Stimulated activated CD4-positive, alpha-beta T cell treated with anti-CD3 and anti-CD28 coated beads, Interleukin-12 subunit alpha, Interleukin-12 subunit beta, amount 100 ng/mL, for 4 hours (primary cell): ENCODE measurements around the gene ZCRB1.

Experiments used
- DNase-seq: peaks from one replicate; pipeline ENCODE4 v3.0.0-alpha.2; 2020

ZCRB1 gene

GRCh38 chr12:42326541-42327226 lies 790 bp upstream of the ZCRB1 start:
- DNase-seq: no peak

GRCh38 chr12:42325326-42325652 lies 605 bp downstream of the ZCRB1 start:
- DNase-seq: no peak

GRCh38 chr12:42323856-42324255 lies 2.0 kb downstream of the ZCRB1 start:
- no peak for DNase-seq

GRCh38 chr12:42322567-42322966 lies 3.3 kb downstream of the ZCRB1 start:
- DNase-seq: no peak

- no peak for DNase-seq
Observed at GRCh38 chr12:42320796-42321195, 5.1 kb downstream of the ZCRB1 start.

DNA sequence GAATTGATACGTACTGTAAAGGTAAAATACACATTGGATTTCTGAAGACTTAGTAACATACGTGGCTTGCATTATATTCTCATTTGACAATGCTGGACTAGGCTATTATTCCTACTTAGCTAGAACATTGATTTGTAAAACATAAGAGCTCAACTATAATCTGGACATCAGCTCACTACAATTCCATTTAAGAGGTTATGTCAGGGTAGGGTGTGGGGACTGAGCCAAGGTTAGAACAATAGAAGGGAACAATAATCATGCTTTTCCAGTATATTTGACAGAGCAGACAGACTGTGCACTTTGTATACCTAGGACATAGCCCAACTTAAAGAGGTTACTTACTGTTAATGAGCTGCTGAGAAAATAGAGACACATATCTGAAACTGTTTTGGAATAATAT lies 10.8 kb downstream of the ZCRB1 start:
- no peak for DNase-seq

GRCh38 chr12:42309996-42310395 lies 15.9 kb downstream of the ZCRB1 start:
- DNase-seq: no peak

DNA sequence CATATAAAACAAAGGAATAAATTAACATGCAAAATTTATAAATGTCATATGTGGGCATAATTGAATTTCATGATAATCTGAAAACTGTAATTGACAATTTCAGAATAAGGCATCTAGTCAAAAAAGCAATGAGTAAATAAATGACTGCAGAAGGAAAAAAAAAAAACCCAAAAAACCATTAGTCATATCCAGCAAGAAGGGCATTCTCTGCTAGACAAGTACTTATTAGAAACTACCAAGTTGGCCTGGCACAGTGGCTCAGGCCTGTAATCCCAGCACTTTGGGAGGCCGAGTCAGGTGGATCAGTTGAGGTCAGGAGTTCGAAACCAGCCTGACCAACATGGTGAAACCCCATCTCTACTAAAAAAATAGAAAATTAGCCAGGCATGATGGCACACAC lies 17.5 kb downstream of the ZCRB1 start:
- DNase-seq: no peak

GRCh38 chr12:42306297-42306696 lies 19.6 kb downstream of the ZCRB1 start:
- DNase-seq: no peak

- peak; percentile 56 for DNase-seq
Observed at GRCh38 chr12:42299392-42300308, 26.2 kb downstream of the ZCRB1 start.

GRCh38 chr12:42298887-42299286 lies 27.0 kb downstream of the ZCRB1 start:
- DNase-seq: no peak

GRCh38 chr12:42296503-42297109 lies 29.3 kb downstream of the ZCRB1 start:
- DNase-seq: no peak

- no peak for DNase-seq
Observed at GRCh38 chr12:42291680-42292079, 34.2 kb downstream of the ZCRB1 start.

DNA sequence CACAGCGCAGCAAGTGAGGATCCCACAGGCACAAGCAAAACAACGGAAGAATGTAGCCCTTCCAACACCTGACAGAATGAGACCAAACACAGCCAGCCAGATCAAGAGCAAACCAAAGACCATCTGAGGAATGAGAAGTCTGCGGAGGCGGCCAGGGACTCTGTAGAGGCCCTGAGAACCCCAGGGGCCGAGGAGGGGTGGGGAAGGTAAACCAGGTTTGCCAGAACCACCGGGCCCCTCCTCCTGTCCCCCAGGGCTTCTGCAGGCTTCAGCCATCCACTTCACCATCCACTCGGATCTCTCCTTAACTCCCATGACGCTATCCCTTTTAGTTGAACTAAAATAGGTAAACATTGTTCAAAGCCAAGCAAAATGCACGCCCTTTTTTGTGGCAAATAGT lies 37.4 kb downstream of the ZCRB1 start:
- DNase-seq: no peak

GRCh38 chr12:42286741-42287140 lies 39.2 kb downstream of the ZCRB1 start:
- DNase-seq: no peak

DNA sequence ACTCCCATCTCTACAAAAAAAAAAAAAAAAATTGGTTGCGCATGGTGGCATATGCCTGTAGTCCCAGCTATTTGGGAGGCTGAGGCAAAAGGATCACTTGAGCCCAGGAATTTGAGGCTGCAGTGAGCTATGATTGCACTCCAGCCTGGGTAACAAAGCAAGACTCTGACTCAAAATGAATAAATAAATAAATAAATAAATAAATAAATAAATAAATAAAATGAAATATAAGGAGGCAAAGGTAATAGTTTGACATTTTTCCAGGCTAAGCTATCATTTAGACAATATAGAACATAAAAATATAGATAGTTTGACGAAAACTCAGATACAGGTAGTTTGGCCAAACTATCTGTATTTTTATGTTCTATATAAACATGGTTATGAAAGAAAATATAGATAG lies 40.5 kb downstream of the ZCRB1 start:
- DNase-seq: no peak

DNA sequence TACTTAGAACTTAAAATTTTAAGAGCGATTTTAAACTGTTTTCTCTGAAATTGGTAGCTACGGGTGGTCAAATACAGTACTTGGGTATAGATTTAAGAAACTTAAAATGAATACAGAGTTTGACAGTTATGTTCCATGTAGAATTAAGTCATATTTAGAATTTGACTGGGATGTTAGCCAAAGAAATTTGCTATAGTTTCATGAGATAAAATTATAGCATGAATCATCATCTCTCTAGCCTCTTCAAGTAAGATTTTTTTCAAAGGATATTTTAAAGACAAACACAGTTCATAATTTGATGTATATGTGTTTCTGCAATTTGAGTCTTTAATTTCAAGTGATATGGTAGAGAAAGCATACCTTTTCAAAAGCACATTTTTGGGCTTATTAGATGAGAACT lies 41.0 kb downstream of the ZCRB1 start:
- no peak for DNase-seq

DNA sequence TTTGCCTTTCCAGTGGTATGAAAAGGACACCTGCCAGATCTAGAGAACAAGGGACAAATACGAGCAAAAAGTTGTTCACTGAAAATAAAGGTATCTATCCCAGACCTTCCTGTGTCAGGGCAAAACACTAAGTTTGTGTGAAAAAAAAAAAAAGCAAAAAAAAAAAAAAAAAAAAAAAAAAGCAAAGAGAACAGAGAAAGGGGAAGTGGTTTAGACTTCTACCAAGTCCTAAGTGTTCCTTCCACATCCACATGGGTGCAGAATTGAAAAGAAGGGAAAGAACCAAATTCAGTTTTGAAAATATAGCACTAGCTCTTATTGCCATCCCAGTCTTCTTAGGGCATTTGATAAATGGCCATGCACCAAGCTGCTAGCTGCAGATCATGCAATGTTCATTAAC lies 41.7 kb downstream of the ZCRB1 start:
- DNase-seq: no peak

GRCh38 chr12:42283739-42284138 lies 42.2 kb downstream of the ZCRB1 start:
- no peak for DNase-seq

DNA sequence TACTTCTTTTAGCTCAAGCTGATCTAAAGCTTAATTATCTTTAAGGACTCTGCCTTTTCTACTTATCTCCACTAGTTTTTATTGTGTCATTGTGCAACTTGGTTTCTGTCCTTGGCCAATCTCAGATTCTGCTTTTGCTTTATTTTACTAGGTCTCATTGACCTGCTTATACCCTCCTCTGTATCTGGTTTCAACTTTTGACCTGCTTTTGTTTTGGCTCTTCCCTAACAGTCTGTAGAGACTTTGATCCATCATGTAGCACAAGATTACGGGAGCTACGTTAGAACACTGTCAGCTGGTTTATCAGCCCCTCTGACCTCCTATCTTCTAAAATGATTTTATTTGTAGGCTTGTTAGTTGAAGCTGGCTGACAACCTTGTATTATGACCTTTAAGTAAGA lies 43.6 kb downstream of the ZCRB1 start:
- no peak for DNase-seq

GRCh38 chr12:42281844-42282243 lies 44.0 kb downstream of the ZCRB1 start:
- no peak for DNase-seq

DNA sequence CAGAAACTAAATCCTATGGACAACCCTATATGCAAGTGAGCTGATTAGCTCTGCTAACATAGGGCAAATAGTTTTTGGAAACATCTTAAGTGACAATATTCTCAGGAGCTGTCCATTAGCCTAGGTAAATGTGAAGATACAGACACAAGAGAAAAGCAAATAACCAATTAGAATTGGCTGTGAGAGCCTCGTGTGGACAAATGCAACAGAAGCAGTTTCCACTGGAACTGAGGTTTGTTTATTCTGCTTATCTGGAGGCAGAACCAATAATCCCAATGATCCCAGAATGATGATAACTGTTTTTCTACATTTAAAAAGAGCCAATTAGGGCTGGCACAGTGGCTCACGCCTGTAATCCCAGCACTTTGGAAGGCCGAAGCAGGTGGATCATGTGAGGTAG lies 44.6 kb downstream of the ZCRB1 start:
- DNase-seq: no peak

- no peak for DNase-seq
Observed at GRCh38 chr12:42278128-42278510, 47.8 kb downstream of the ZCRB1 start.
